ENCODE data around the gene MMP28.

DNA sequence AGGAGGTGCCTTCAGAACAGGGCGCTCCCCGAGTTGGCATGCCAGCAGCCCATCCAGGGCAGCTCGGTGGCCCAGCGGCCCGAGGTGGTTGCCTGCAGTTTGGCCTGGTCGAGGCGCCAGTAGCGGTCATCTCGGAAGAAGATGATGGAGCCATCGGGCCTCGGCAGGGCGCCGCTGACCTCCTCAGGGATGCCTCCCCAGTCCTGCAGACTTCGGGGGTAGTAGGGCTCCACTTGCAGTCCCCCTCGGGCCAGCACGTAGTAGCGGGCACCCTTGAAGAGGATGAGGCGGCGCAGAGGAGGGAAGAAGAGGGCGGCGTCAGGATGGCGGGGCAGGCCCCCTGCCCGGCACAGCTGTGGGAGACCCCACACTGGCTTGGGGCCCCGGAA lies 29.0 kb downstream of the MMP28 start:
- TF ChIP-seq, protein P1, sequence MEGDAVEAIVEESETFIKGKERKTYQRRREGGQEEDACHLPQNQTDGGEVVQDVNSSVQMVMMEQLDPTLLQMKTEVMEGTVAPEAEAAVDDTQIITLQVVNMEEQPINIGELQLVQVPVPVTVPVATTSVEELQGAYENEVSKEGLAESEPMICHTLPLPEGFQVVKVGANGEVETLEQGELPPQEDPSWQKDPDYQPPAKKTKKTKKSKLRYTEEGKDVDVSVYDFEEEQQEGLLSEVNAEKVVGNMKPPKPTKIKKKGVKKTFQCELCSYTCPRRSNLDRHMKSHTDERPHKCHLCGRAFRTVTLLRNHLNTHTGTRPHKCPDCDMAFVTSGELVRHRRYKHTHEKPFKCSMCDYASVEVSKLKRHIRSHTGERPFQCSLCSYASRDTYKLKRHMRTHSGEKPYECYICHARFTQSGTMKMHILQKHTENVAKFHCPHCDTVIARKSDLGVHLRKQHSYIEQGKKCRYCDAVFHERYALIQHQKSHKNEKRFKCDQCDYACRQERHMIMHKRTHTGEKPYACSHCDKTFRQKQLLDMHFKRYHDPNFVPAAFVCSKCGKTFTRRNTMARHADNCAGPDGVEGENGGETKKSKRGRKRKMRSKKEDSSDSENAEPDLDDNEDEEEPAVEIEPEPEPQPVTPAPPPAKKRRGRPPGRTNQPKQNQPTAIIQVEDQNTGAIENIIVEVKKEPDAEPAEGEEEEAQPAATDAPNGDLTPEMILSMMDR (IDR thresholded peaks at IDR 0.05), result no peak
- TF ChIP-seq POLR2A (IDR thresholded peaks at IDR 0.05), result no peak

Data from body of pancreas (tissue), 4 donors.